GM12891 (cell line): ENCODE results near the gene HOTAIR.

Experiments
- DNase-seq: peaks from one replicate; pipeline ENCODE4 v3.0.0; 2011; ENCODE audit warnings: low spot score; ENCODE audit not compliant: insufficient read length
- FAIRE-seq: peaks from 2 replicates; lab custom pipeline; 2011; peaks lifted over from hg19 to GRCh38; lab: Jason Lieb, UNC
- PAX5 ChIP-seq: IDR thresholded peaks from 2 replicates; pipeline ENCODE4 v1.6.1; 2011; ENCODE audit warnings: low read length, moderate library complexity, mild to moderate bottlenecking; ENCODE audit not compliant: insufficient read depth, severe bottlenecking
- POLR2A ChIP-seq: IDR thresholded peaks from 2 replicates; pipeline ENCODE4 v1.6.1; 2011; ENCODE audit warnings: low read depth, low read length, control low read depth
- POLR2AphosphoS5 ChIP-seq: IDR thresholded peaks from 2 replicates; pipeline ENCODE4 v1.6.1; 2011; ENCODE audit warnings: low read depth, low read length, control low read depth
- POU2F2 ChIP-seq: IDR thresholded peaks from 2 replicates; pipeline ENCODE4 v1.6.1; 2011; ENCODE audit warnings: low read depth, mild to moderate bottlenecking, control low read depth, low read length, moderate library complexity
- SPI1 ChIP-seq: IDR thresholded peaks from 2 replicates; pipeline ENCODE4 v1.6.1; 2011; ENCODE audit warnings: low read depth, low read length, control low read depth
- TAF1 ChIP-seq: IDR thresholded peaks from 2 replicates; pipeline ENCODE4 v1.6.1; 2011; ENCODE audit warnings: low read depth, low read length, control low read depth

HOTAIR gene

GRCh38 chr12:53944209-53944608, 30.5 kb downstream of the HOTAIR start:
- DNase-seq (no peak), FAIRE-seq (no peak)
- no peak for TF ChIP-seq TAF1
- TF ChIP-seq SPI1, result no peak
- TF ChIP-seq POLR2A, result no peak
- no peak for TF ChIP-seq POU2F2
- TF ChIP-seq POLR2AphosphoS5, result no peak
- no peak for TF ChIP-seq PAX5

GRCh38 chr12:53942467-53942997, 32.2 kb downstream of the HOTAIR start:
- FAIRE-seq, result no peak
- no peak for DNase-seq

DNA sequence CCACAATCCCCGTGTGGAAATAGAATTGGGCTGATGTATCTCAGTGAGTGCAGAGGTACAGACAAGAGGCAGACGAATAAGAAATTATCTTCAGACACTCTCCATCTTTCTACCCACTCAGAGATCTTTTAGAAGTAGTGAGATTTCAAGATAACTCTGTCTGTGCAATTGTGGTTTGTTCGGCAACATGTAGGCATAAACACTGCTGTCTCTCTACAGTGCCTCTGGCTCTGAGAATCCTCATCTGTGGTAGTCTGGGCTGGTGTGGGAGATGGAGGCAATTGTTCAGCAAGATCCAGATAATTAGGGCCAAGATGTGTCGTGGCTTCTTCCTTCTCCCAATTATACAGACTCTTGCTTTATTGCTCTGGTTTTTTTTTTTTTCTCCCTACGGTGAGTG, 33.0 kb downstream of the HOTAIR start:
- no peak for FAIRE-seq
- no peak for DNase-seq
- TF ChIP-seq TAF1 (no peak), SPI1 (no peak), PAX5 (no peak), POLR2A (no peak), POU2F2 (no peak), POLR2AphosphoS5 (no peak)

More at GRCh38 chr12:53942467-53942997, 32.2 kb downstream of the HOTAIR start:
- no peak for TF ChIP-seq POU2F2

DNA sequence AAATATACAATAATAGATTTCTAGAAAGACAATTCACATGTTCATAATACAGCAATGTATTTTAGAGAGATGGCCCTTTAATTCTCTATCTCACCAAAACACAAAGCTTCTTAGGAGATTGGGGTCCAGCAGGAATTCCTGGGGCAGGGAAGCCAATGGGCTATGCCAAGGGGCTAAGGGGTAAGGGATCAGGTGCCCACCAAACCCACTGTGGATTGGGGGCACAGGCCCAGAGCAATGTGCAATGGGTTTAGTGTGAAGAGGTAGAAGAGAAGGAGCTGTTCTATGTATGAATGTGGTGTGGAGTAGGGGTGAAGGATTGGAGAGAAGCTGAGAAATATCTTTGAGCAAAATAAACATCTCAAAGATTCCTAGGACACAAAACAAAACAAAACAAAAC, 33.6 kb downstream of the HOTAIR start:
- no peak for FAIRE-seq
- no peak for DNase-seq
- TF ChIP-seq TAF1 (no peak), POLR2A (no peak), PAX5 (no peak), SPI1 (no peak), POLR2AphosphoS5 (no peak), POU2F2 (no peak)

DNA sequence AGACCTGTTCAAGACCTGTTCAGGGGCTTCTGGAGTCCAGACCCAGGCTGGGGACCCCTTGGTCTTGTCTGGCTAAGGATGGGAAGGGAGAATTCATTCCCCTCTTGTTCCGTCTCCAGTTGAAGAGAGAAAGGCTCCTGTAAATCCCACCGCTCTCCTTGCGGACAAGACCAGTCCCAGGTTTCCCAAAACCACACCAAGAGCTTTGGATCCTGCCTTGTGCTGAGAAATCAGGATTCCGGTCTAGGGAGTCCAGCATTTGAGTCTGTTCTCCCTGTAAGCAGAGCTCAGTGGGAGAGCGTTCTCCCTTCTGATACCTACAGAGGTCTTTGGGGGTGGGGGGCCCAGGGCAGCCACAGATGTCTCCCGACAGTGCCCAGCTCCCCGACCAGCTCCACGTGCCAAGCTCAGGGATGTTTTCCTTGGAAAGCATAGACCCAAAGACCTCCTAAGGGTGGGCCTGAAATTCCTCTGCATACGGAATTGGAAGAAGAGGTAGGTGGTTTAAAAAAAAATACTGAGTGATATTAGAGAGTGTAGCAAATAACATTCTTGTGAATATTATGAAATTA, 34.2 kb downstream of the HOTAIR start:
- TF ChIP-seq POU2F2, result no peak
- TF ChIP-seq POLR2AphosphoS5, result no peak
- no peak for TF ChIP-seq PAX5
- TF ChIP-seq POLR2A, result no peak
- TF ChIP-seq TAF1, result no peak
- no peak for TF ChIP-seq SPI1
- no peak for DNase-seq
- no peak for FAIRE-seq

- DNase-seq (no peak), FAIRE-seq (no peak)
- TF ChIP-seq POU2F2 (no peak), SPI1 (no peak), PAX5 (no peak), POLR2AphosphoS5 (no peak), POLR2A (no peak)
These were observed 35.3 kb downstream of the HOTAIR start for GRCh38 chr12:53939141-53940108.

DNA sequence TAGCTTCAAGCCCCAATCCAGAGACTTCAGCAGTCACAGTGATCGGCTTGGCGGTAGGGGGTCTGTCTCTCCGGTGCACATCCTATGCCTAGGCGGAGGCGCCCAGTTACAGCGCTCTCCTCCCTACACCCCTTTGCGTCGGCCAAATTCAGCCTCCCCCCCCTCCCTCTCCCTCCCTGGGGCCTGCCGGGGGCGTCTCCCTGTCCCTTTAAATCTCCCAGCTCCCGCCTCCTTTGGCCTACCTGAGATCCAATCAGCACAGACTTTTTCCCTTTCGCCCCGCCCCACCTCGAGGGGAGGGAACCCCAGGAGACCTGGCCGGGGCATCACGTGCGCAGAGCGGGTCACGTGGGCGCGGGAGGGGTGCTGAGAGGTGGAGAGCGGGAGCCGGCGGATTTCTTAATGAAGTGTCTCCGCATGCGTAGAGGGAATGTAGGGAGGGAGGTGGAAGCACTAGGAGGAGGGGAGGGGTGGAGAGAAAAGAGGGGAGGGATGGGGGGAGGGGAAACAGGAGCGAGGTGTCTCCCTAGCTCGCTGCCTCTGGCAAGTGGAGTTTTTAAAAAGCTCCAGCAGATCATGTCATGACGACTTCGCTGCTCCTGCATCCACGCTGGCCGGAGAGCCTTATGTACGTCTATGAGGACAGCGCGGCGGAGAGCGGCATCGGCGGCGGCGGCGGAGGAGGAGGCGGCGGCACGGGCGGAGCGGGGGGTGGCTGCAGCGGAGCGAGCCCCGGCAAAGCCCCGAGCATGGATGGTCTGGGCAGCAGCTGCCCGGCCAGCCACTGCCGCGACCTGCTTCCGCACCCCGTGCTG, 36.2 kb downstream of the HOTAIR start, which contains the start of gene HOXC13:
Gene HOXC13, plus strand, starts transcription at position 506 of the 815 bp plus-strand sequence. Its CDS starts 76 bp downstream, at position 582.
- DNase-seq, result no peak
- TF ChIP-seq POLR2AphosphoS5, result no peak
- TF ChIP-seq SPI1, result no peak
- TF ChIP-seq POLR2A, result no peak
- no peak for TF ChIP-seq TAF1
- no peak for TF ChIP-seq POU2F2
- no peak for TF ChIP-seq PAX5
- no peak for FAIRE-seq

- DNase-seq (no peak), FAIRE-seq (no peak)
- no peak for TF ChIP-seq POU2F2
- TF ChIP-seq POLR2AphosphoS5, result no peak
- TF ChIP-seq TAF1, result no peak
- no peak for TF ChIP-seq PAX5
- no peak for TF ChIP-seq SPI1
- TF ChIP-seq POLR2A, result no peak
These were observed 37.0 kb downstream of the HOTAIR start for GRCh38 chr12:53937596-53938325.

DNA sequence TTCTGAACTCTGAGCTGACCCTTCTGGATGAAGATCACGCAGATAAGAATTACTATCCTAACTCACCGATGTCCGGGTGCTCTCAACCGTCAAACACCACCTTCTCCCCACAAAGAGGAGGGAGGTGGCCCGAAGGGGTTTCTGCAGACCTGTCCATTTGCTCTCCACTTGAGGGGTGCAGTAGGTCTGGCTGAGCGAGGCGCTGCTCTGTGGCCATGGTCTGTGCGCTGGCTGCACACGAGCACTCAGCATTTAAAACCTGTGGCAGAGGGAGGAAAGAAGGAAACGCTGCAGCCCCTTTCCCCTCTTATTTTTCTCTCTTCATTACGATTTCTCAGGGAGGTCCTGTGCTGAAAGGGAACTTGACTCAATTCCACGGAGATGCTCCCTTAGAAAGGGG, 37.7 kb downstream of the HOTAIR start:
- TF ChIP-seq POLR2A, result no peak
- no peak for TF ChIP-seq POLR2AphosphoS5
- TF ChIP-seq TAF1, result no peak
- TF ChIP-seq SPI1, result no peak
- TF ChIP-seq POU2F2, result no peak
- no peak for TF ChIP-seq PAX5
- no peak for DNase-seq
- FAIRE-seq, result no peak
